Left ventricle myocardium inferior (tissue), 1 donor: ENCODE data around the gene SMIM32. TPM values are rescaled to one million over a fixed set of nuclear protein-coding genes. Genes with fewer than 3 reads are reported as not detected.

ENCODE experiments used
- DNase-seq: peaks from one replicate; pipeline ENCODE4 v3.0.0-alpha.2; 2020
- H3K27ac ChIP-seq: fragments of 200-600 bp; replicated peaks from 2 replicates; pipeline ENCODE4 v1.8.0; 2021
- H3K27me3 ChIP-seq: fragments of 200-600 bp; 2 replicates; pipeline ENCODE4 v1.8.0; 2021; ENCODE audit warnings: low read depth
- H3K36me3 ChIP-seq: fragments of 200-600 bp; 2 replicates; pipeline ENCODE4 v1.8.0; 2021
- H3K4me1 ChIP-seq: fragments of 200-600 bp; 2 replicates; pipeline ENCODE4 v1.8.0; 2021
- H3K4me3 ChIP-seq: fragments of 200-600 bp; 2 replicates; pipeline ENCODE4 v1.8.0; 2021; ENCODE audit warnings: mild to moderate bottlenecking, moderate library complexity
- H3K9me3 ChIP-seq: fragments of 200-600 bp; replicated peaks from 2 replicates; pipeline ENCODE4 v1.8.0; 2021
- intact Hi-C: fragments of 100-400 bp; cut with micrococcal nuclease; formaldehyde crosslinking; loops from one replicate; pipeline ENCODE4 v1.11.0; 2022
- total RNA-seq: library from RNA; stranded (reverse); fragmentation: NEBNext Ultra II Directional; extraction: Animal tissue kit (Norgen Biotek cat#: 25700); gene quantifications from one replicate; pipeline ENCODE4 v1.2.1, GENCODE V29; 2021
- TF ChIP-seq, protein P1 (sequence below): fragments of 200-600 bp; IDR thresholded peaks from 2 replicates; pipeline ENCODE4 v1.8.0; 2021; ENCODE audit warnings: antibody characterized with exemption, mild to moderate bottlenecking, borderline replicate concordance
- donor health status: DM: no; HTN: yes; CAD: no; lungs with severe emphysema.

Gene SMIM32
- total RNA-seq, 1 donor from 2014 or later = not detected

DNA sequence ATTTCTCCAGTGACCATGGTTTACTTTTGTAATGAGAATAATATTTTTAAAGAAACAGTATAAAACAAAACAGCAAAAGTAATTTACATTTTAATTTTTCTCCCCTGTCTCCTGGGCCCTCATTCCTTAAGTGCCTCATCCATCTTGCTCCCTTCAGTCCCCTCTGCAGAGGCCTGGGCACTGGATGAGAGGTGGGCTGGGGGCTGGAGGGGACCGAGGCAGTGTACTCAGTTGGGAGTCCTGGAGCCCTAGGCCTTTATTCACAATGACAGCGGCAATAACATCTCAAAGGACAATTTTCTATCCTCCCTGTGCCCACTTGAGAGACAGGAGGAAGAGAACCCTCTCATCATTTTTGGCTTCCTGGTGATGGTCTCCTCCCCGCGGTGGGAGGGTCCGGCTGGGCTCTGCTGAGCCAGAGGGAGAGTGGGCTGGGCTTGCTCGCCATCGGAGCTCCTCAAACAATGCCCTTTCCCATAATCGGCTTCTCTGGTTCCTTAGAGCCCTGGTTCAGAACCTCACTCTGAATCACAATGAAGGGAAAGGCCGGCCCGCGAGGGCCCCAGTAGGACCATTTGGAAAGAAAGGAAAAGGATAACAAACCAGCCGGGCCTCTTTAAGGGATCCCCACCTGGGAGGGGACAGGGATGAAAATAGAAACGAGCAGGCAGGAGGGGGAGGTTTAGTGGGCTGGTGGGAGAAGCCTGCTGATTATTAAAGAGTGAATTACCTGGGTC lies 9.7 kb upstream of the SMIM32 start:
- peaks cover 87% of the 10 kb centered on the region for H3K27me3 ChIP-seq
- H3K9me3 ChIP-seq = peaks cover 5% of the 10 kb centered on the region
- no peaks in the 10 kb centered on the region for H3K4me1 ChIP-seq
- intact Hi-C loops = no loop called here
- no peak for DNase-seq
- TF ChIP-seq, protein P1, sequence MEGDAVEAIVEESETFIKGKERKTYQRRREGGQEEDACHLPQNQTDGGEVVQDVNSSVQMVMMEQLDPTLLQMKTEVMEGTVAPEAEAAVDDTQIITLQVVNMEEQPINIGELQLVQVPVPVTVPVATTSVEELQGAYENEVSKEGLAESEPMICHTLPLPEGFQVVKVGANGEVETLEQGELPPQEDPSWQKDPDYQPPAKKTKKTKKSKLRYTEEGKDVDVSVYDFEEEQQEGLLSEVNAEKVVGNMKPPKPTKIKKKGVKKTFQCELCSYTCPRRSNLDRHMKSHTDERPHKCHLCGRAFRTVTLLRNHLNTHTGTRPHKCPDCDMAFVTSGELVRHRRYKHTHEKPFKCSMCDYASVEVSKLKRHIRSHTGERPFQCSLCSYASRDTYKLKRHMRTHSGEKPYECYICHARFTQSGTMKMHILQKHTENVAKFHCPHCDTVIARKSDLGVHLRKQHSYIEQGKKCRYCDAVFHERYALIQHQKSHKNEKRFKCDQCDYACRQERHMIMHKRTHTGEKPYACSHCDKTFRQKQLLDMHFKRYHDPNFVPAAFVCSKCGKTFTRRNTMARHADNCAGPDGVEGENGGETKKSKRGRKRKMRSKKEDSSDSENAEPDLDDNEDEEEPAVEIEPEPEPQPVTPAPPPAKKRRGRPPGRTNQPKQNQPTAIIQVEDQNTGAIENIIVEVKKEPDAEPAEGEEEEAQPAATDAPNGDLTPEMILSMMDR = no peak
- H3K36me3 ChIP-seq = no peaks in the 10 kb centered on the region
- H3K27ac ChIP-seq = no peak overlapping the region
- H3K4me3 ChIP-seq = no peak overlapping the region

DNA sequence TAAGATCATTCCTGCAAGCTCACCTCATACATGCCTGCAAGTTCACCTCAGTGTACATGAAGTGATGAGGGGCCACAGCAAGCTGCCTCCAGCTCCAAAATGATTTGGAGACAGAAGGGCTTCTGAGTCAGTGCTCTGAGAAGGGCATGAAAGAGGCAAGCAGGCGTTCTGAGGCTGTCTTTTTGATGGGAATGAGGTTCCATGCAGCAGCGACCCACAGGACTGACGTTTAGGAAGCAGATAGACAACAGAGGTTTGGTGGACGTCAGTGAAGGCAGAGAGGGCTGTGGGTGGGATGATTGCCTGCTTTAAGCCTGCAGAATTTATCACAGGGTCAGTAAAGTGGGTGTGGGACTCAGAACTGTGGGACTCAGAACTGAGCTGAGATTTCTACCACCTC lies 8.9 kb upstream of the SMIM32 start:
- H3K4me3 ChIP-seq = no peak overlapping the region
- H3K36me3 ChIP-seq = no peaks in the 10 kb centered on the region
- intact Hi-C loops = no loop called here
- no peak for DNase-seq
- H3K4me1 ChIP-seq = no peaks in the 10 kb centered on the region
- no peak overlapping the region for H3K27ac ChIP-seq
- TF ChIP-seq, protein P1 = no peak
- peaks cover 5% of the 10 kb centered on the region for H3K9me3 ChIP-seq
- peaks cover 87% of the 10 kb centered on the region for H3K27me3 ChIP-seq

DNA sequence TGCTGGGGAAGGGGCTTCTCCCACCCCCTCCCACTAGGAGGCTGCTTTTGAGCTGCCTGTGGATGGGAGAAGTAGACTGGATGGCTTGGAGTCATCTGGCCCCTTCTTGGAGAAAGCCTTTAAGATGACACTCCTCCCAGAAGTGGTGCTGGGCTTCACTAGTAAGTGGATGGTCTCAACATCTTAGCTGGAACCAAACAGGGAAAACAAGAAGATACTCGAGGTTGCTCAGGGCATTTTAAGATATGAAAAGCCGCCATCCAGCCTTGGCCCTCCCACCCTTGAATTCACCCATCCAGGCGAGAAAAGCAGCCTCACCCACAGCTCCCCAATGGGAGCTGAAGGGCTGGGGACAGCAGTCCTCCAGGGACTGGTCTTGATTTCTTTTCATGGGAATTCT lies 7.8 kb upstream of the SMIM32 start:
- no peak for DNase-seq
- intact Hi-C loops = no loop called here
- Histone ChIP-seq H3K27ac (no peak overlapping the region), H3K36me3 (no peaks in the 10 kb centered on the region), H3K9me3 (peaks cover 5% of the 10 kb centered on the region), H3K4me3 (no peak overlapping the region), H3K27me3 (peaks cover 87% of the 10 kb centered on the region), H3K4me1 (no peaks in the 10 kb centered on the region)
- TF ChIP-seq, protein P1 = no peak

DNA sequence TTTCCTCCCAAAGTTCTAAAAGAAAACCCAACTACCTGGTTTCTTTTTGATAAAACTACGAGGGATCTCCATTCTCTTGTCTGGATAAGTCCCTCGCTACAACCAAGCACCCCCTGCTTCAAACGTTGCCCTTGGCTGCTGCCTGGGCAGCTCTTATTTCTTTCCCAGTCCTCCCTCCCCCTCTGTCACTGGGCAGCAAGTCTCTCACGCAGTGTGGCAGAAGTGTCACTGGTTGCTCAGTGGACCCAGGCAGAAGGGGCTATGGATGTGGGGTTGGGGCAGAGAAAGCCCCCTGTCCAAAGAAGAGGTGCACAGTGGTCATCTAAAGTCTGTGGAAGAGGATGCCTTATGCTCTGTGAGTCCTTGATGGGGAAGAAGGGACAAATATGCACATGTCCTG lies 7.2 kb upstream of the SMIM32 start:
- peaks cover 88% of the 10 kb centered on the region for H3K27me3 ChIP-seq
- H3K27ac ChIP-seq = no peak overlapping the region
- TF ChIP-seq, protein P1 = no peak
- peaks cover under 1% of the 10 kb centered on the region for H3K9me3 ChIP-seq
- H3K4me1 ChIP-seq = no peaks in the 10 kb centered on the region
- no peak overlapping the region for H3K4me3 ChIP-seq
- no peak for DNase-seq
- intact Hi-C loops = no loop called here
- H3K36me3 ChIP-seq = no peaks in the 10 kb centered on the region

DNA sequence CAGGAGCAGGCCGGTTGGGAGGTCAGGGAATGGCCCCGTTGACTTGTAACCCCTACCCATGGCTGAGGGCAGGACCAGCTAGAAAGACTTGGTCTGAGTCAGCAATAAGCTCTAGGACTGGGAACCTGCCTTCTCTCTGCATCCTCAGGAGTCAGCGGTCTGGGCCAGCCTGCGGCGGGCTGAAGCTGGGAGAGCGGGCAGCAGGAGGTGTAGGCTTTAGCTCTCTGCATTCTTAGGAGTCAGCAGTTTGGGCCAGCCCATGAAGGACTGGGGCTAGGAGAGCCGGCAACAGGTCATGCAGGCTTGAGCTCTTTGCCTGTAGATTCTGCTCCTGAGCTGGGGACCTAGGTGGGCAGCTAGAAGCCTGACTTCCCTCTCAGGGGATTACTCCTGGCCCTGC lies 6.4 kb upstream of the SMIM32 start:
- no peak for DNase-seq
- peaks cover 88% of the 10 kb centered on the region for H3K27me3 ChIP-seq
- no peaks in the 10 kb centered on the region for H3K36me3 ChIP-seq
- no peak overlapping the region for H3K4me3 ChIP-seq
- H3K4me1 ChIP-seq = no peaks in the 10 kb centered on the region
- no peak overlapping the region for H3K27ac ChIP-seq
- TF ChIP-seq, protein P1 = no peak
- intact Hi-C loops = no loop called here
- H3K9me3 ChIP-seq = no peaks in the 10 kb centered on the region
